Prostate gland (tissue), 2 donors: ENCODE data around the gene ARHGEF28. TPM values are rescaled to one million over a fixed set of nuclear protein-coding genes. Genes with fewer than 3 reads are reported as not detected.

Experiments
- DNase-seq: peaks from one replicate; pipeline ENCODE4 v3.0.0-alpha.2; 2019; ENCODE audit warnings: low spot score
- H3K27ac ChIP-seq, 2 donors: fragments of 200-600 bp; sonication (generic); 2 replicates each; pipeline ENCODE4 v1.5.1; 2017 to 2019
- H3K27me3 ChIP-seq: fragments of 200-600 bp; sonication (generic); replicated peaks from 2 replicates; pipeline ENCODE4 v1.5.1; 2019; ENCODE audit not compliant: insufficient read depth
- H3K36me3 ChIP-seq, 2 donors: fragments of 200-600 bp; sonication (generic); 1 replicate in 1 of 2; 2 replicates in 1 of 2; pipeline versions ENCODE4 v1.5.1 to v1.8.1; 2017 to 2019
- H3K4me1 ChIP-seq: fragments of 200-600 bp; sonication (generic); replicated peaks from 2 replicates; pipeline ENCODE4 v1.5.1; 2019
- H3K4me3 ChIP-seq, 2 donors: fragments of 200-600 bp; sonication (generic); 2 replicates each; pipeline ENCODE4 v1.5.1; 2017 to 2019
- H3K9me3 ChIP-seq: fragments of 200-600 bp; sonication (generic); 2 replicates; pipeline ENCODE4 v1.5.1; 2017
- CTCF ChIP-seq, 4 experiments: fragments of 200-600 bp in 2 of 4; fragments of 450-650 bp in 2 of 4; sonication (generic) in 2 of 4; IDR thresholded peaks; 1 replicate in 3 of 4; 2 replicates in 1 of 4; pipeline ENCODE4 v1.5.1; 2016 to 2019; ENCODE audit warnings: antibody characterized with exemption in 4 of 4, mild to moderate bottlenecking in 2 of 4, moderate library complexity in 2 of 4
- POLR2A ChIP-seq: fragments of 450-650 bp; IDR thresholded peaks from one replicate; pipeline ENCODE4 v1.6.1; 2016; ENCODE audit warnings: antibody characterized with exemption, mild to moderate bottlenecking
- POLR2AphosphoS5 ChIP-seq: sonication (generic); formaldehyde crosslinking; IDR thresholded peaks from one replicate; pipeline ENCODE4 v1.6.1; 2017; ENCODE audit warnings: antibody characterized with exemption
- WGBS: methylation state at CpG from one replicate; pipeline ENCODE4 v1.1.5; 2018; 5-methylcytosine and 5-hydroxymethylcytosine counted together
- intact Hi-C: fragments of 100-400 bp; cut with DNase I; formaldehyde crosslinking; loops from one replicate; pipeline ENCODE4 v1.14.2; 2022
- total RNA-seq, 2 donors: library from RNA; depleted of rRNA; stranded (reverse); fragments of >200 nt; gene quantifications; one replicate each; pipeline ENCODE4 v1.1.0, GENCODE V29; 2016

The ARHGEF28 gene
- total RNA-seq, 2 donors from 2014 or later: 18.9 to 28.3 TPM

GRCh38 chr5:73899055-73899454 is 273.1 kb downstream of the ARHGEF28 start:
- Histone ChIP-seq H3K9me3 (no peaks in the 10 kb centered on the region), H3K27me3 (no peaks in the 10 kb centered on the region), H3K27ac (no peak overlapping the region), H3K4me1 (no peaks in the 10 kb centered on the region), H3K4me3 (no peak overlapping the region), H3K36me3 (no peaks in the 10 kb centered on the region)
- TF ChIP-seq CTCF (IDR thresholded peaks at IDR 0.05): no peak
- TF ChIP-seq POLR2A: no peak
- no peak for TF ChIP-seq POLR2AphosphoS5
- WGBS: 80% methylated on average over 9 of the region's 9 CpGs
- intact Hi-C loops: no loop called here
- DNase-seq: no peak

- Histone ChIP-seq H3K27me3 (no peaks in the 10 kb centered on the region), H3K9me3 (no peaks in the 10 kb centered on the region), H3K4me3 (no peak overlapping the region), H3K4me1 (no peaks in the 10 kb centered on the region), H3K36me3 (no peaks in the 10 kb centered on the region), H3K27ac (no peak overlapping the region)
- 43% methylated on average over 3 of the region's 3 CpGs for WGBS
- TF ChIP-seq CTCF (IDR thresholded peaks at IDR 0.05) (no peak), POLR2AphosphoS5 (no peak), POLR2A (no peak)
- intact Hi-C loops: no loop called here
- no peak for DNase-seq
These were observed 273.9 kb downstream of the ARHGEF28 start for GRCh38 chr5:73899916-73900315.

- DNase-seq: no peak
- 73% methylated on average over 7 of the region's 7 CpGs for WGBS
- no peaks in the 10 kb centered on the region for H3K9me3 ChIP-seq
- H3K27me3 ChIP-seq: no peaks in the 10 kb centered on the region
- intact Hi-C loops: no loop called here
- no peaks in the 10 kb centered on the region for H3K4me1 ChIP-seq
- no peak overlapping the region for H3K4me3 ChIP-seq
- TF ChIP-seq CTCF (IDR thresholded peaks at IDR 0.05) (no peak), POLR2A (no peak), POLR2AphosphoS5 (no peak)
- H3K36me3 ChIP-seq: no peaks in the 10 kb centered on the region
- no peak overlapping the region for H3K27ac ChIP-seq
These were observed 274.6 kb downstream of the ARHGEF28 start for GRCh38 chr5:73900566-73900965.

GRCh38 chr5:73901043-73901442 is 275.0 kb downstream of the ARHGEF28 start:
- no peaks in the 10 kb centered on the region for H3K4me1 ChIP-seq
- no peak for DNase-seq
- TF ChIP-seq CTCF (IDR thresholded peaks at IDR 0.05) (no peak), POLR2AphosphoS5 (no peak), POLR2A (no peak)
- H3K9me3 ChIP-seq: no peaks in the 10 kb centered on the region
- 62% methylated on average over 13 of the region's 13 CpGs for WGBS
- no peaks in the 10 kb centered on the region for H3K36me3 ChIP-seq
- no peak overlapping the region for H3K27ac ChIP-seq
- no peaks in the 10 kb centered on the region for H3K27me3 ChIP-seq
- intact Hi-C loops: no loop called here
- H3K4me3 ChIP-seq: no peak overlapping the region

GRCh38 chr5:73901455-73901854 is 275.5 kb downstream of the ARHGEF28 start:
- 48% methylated on average over 4 of the region's 4 CpGs for WGBS
- H3K4me1 ChIP-seq: no peaks in the 10 kb centered on the region
- no peaks in the 10 kb centered on the region for H3K9me3 ChIP-seq
- no peak overlapping the region for H3K27ac ChIP-seq
- no peak overlapping the region for H3K4me3 ChIP-seq
- intact Hi-C loops: no loop called here
- DNase-seq: no peak
- no peaks in the 10 kb centered on the region for H3K27me3 ChIP-seq
- no peaks in the 10 kb centered on the region for H3K36me3 ChIP-seq
- peak in 1 of 4 experiments; percentile 12 for TF ChIP-seq CTCF (IDR thresholded peaks at IDR 0.05)
- TF ChIP-seq POLR2AphosphoS5: no peak
- no peak for TF ChIP-seq POLR2A
